H1 (cell line): Measurements from ENCODE around the gene NSUN6. TPM values are rescaled to one million over a fixed set of nuclear protein-coding genes. Genes with fewer than 3 reads are reported as not detected.
"Not testable (repeated sequence)": the region's sequence is repeated elsewhere in the genome, so short reads cannot be mapped to it uniquely, and the experiment has no call there.

Experiments used
- CTCF ChIA-PET: fragments of 300-600 bp; sonication (Branson Sonifier 250); formaldehyde crosslinking; loops from one replicate; lab custom pipeline; 2021; ENCODE audit not compliant: partially characterized antibody; lab: Charles Lee
- POLR2A ChIA-PET: fragments of 300-600 bp; sonication (Branson Sonifier 250); formaldehyde crosslinking; loops from one replicate; lab custom pipeline; 2021; ENCODE audit warnings: inconsistent platforms; ENCODE audit not compliant: partially characterized antibody; lab: Charles Lee
- DNase-seq, 2 experiments: peaks; one replicate each; pipeline versions ENCODE4 v3.0.0 to v3.0.0-alpha.2; 2010 to 2022; ENCODE audit warnings: low spot score in 2 of 2, low read depth in 1 of 2, mixed read lengths in 1 of 2
- FAIRE-seq: peaks from 2 replicates; lab custom pipeline; 2011; peaks lifted over from hg19 to GRCh38; lab: Jason Lieb, UNC
- H2AFZ ChIP-seq: 2 replicates; pipeline ENCODE4 v1.8.1; 2012; ENCODE audit warnings: low read length, inconsistent platforms
- H2AK5ac ChIP-seq: 2 replicates; pipeline ENCODE4 v1.6.1; 2013; ENCODE audit warnings: low read depth, low read length
- H2BK120ac ChIP-seq: replicated peaks from 2 replicates; pipeline ENCODE3; 2013; ENCODE audit warnings: low read depth, low read length, inconsistent platforms
- H2BK12ac ChIP-seq: 2 replicates; pipeline ENCODE4 v1.6.1; 2013; ENCODE audit warnings: low read depth, low read length
- H2BK15ac ChIP-seq: 2 replicates; pipeline ENCODE4 v1.6.1; 2013; ENCODE audit warnings: low read length
- H2BK20ac ChIP-seq: 2 replicates; pipeline ENCODE4 v1.6.1; 2013; ENCODE audit warnings: low read length
- H2BK5ac ChIP-seq: 2 replicates; pipeline ENCODE4 v1.6.1; 2013; ENCODE audit warnings: low read depth, low read length
- H3K14ac ChIP-seq: 2 replicates; pipeline ENCODE4 v1.6.1; 2013; ENCODE audit warnings: inconsistent platforms; ENCODE audit not compliant: insufficient read length
- H3K18ac ChIP-seq: 2 replicates; pipeline ENCODE4 v1.6.1; 2013; ENCODE audit warnings: low read length; ENCODE audit errors: extremely low read depth
- H3K23ac ChIP-seq: 2 replicates; pipeline ENCODE4 v1.6.1; 2013; ENCODE audit warnings: inconsistent platforms; ENCODE audit not compliant: insufficient read length
- H3K23me2 ChIP-seq: 2 replicates; pipeline ENCODE4 v1.6.1; 2013; ENCODE audit warnings: low read depth, low read length
- H3K27ac ChIP-seq: 2 replicates; pipeline ENCODE4 v1.6.1; 2011; ENCODE audit warnings: low read depth, low read length, inconsistent platforms
- H3K27me3 ChIP-seq, 4 experiments: replicated peaks in 1 of 4; 1 replicate in 1 of 4; 2 replicates in 3 of 4; pipeline versions ENCODE4 v1.6.1 to v1.8.1; 2011 to 2013; ENCODE audit warnings: low read length in 3 of 4, mild to moderate bottlenecking in 3 of 4, inconsistent platforms in 2 of 4, mixed read lengths in 2 of 4, moderate library complexity in 1 of 4; ENCODE audit not compliant: control insufficient read depth in 3 of 4, insufficient read depth in 3 of 4; ENCODE audit errors: extremely low read depth in 1 of 4
- H3K36me3 ChIP-seq, 4 experiments: 2 replicates each; pipeline versions ENCODE4 v1.6.1 to v1.8.1; 2011 to 2013; ENCODE audit warnings: mild to moderate bottlenecking in 4 of 4, low read length in 3 of 4, moderate library complexity in 2 of 4, control low read depth in 1 of 4, inconsistent platforms in 1 of 4; ENCODE audit not compliant: insufficient read depth in 4 of 4, control insufficient read depth in 2 of 4
- H3K4ac ChIP-seq: replicated peaks from 2 replicates; pipeline ENCODE3; 2013; ENCODE audit warnings: low read length, low read depth, mixed read lengths, inconsistent platforms; ENCODE audit not compliant: insufficient read length
- H3K4me1 ChIP-seq, 4 experiments: replicated peaks in 1 of 4; 1 replicate in 1 of 4; 2 replicates in 3 of 4; pipeline versions ENCODE4 v1.6.1 to v1.8.1; 2011 to 2013; ENCODE audit warnings: low read length in 3 of 4, inconsistent platforms in 2 of 4, mixed read lengths in 1 of 4; ENCODE audit not compliant: insufficient read depth in 4 of 4, control insufficient read depth in 3 of 4
- H3K4me2 ChIP-seq, 2 experiments: 2 replicates each; pipeline versions ENCODE4 v1.6.1 to v1.8.1; 2011 to 2013; ENCODE audit warnings: low read depth in 2 of 2, low read length in 2 of 2, control low read depth in 1 of 2, inconsistent platforms in 1 of 2, mild to moderate bottlenecking in 1 of 2; ENCODE audit not compliant: insufficient read depth in 1 of 2
- H3K4me3 ChIP-seq, 4 experiments: fragments of 200-600, 300-600 bp in 1 of 4; sonication (generic), shearing (Covaris generic), sonication (Bioruptor Twin) in 1 of 4; 2 replicates each; pipeline versions ENCODE4 v1.5.1 to v1.8.1; 2011 to 2016; ENCODE audit warnings: low read length in 4 of 4, low read depth in 3 of 4, control low read depth in 2 of 4, inconsistent platforms in 2 of 4, mild to moderate bottlenecking in 2 of 4, mixed read lengths in 1 of 4, moderate library complexity in 1 of 4; ENCODE audit not compliant: insufficient read depth in 2 of 4; ENCODE audit errors: extremely low read depth in 1 of 4
- H3K56ac ChIP-seq: replicated peaks from 2 replicates; pipeline ENCODE3; 2013; ENCODE audit warnings: low read depth, mild to moderate bottlenecking, mixed read lengths, low read length, inconsistent platforms; ENCODE audit not compliant: insufficient read length
- H3K79me1 ChIP-seq: 2 replicates; pipeline ENCODE4 v1.6.1; 2013; ENCODE audit warnings: low read depth, low read length, control low read depth
- H3K79me2 ChIP-seq, 2 experiments: 2 replicates each; pipeline versions ENCODE4 v1.6.1 to v1.8.1; 2012 to 2013; ENCODE audit warnings: low read length in 2 of 2, mild to moderate bottlenecking in 2 of 2, inconsistent platforms in 1 of 2; ENCODE audit not compliant: insufficient read depth in 2 of 2, control insufficient read depth in 1 of 2
- H3K9ac ChIP-seq, 4 experiments: replicated peaks in 1 of 4; 1 replicate in 1 of 4; 2 replicates in 3 of 4; pipeline versions ENCODE4 v1.6.1 to v1.8.1; 2011 to 2013; ENCODE audit warnings: low read depth in 3 of 4, low read length in 3 of 4, control low read depth in 2 of 4, mild to moderate bottlenecking in 2 of 4, moderate library complexity in 2 of 4, inconsistent platforms in 1 of 4; ENCODE audit errors: extremely low read depth in 1 of 4
- H3K9me3 ChIP-seq, 2 experiments: 2 replicates each; pipeline versions ENCODE4 v1.6.1 to v1.8.1; 2012 to 2013; ENCODE audit warnings: mild to moderate bottlenecking in 2 of 2, moderate library complexity in 2 of 2, control low read depth in 1 of 2, inconsistent platforms in 1 of 2, low read depth in 1 of 2, low read length in 1 of 2, mixed read lengths in 1 of 2; ENCODE audit not compliant: insufficient read depth in 2 of 2
- H4K20me1 ChIP-seq, 2 experiments: replicated peaks in 1 of 2; 2 replicates each; pipeline versions ENCODE3 to v1.8.1; 2011 to 2013; ENCODE audit warnings: inconsistent platforms in 2 of 2, low read length in 2 of 2, mild to moderate bottlenecking in 1 of 2; ENCODE audit not compliant: insufficient read depth in 2 of 2, control insufficient read depth in 1 of 2
- H4K5ac ChIP-seq: 2 replicates; pipeline ENCODE4 v1.6.1; 2013; ENCODE audit warnings: low read length, low read depth, mixed read lengths, inconsistent platforms; ENCODE audit not compliant: insufficient read length
- H4K8ac ChIP-seq: 2 replicates; pipeline ENCODE4 v1.8.0; 2013; ENCODE audit warnings: mild to moderate bottlenecking, moderate library complexity, low read length, inconsistent platforms; ENCODE audit not compliant: insufficient read depth; ENCODE audit errors: extremely low read depth
- H4K91ac ChIP-seq: replicated peaks from 2 replicates; pipeline ENCODE3; 2013; ENCODE audit warnings: low read length, mixed read lengths, inconsistent platforms; ENCODE audit not compliant: insufficient read length
- WGBS, 2 experiments: shearing (Covaris generic) in 1 of 2; methylation state at CpG; one replicate each; pipeline versions ENCODE4 v1.1.6 to v1.1.7; 2013 to 2015; ENCODE audit warnings: low lambda C conversion rate in 2 of 2, mixed read lengths in 2 of 2, inconsistent platforms in 1 of 2, low coverage in 1 of 2, missing lambda C conversion rate in 1 of 2; ENCODE audit not compliant: insufficient replicate concordance in 2 of 2, insufficient coverage in 1 of 2, insufficient read length in 1 of 2; ENCODE audit errors: extremely low coverage in 1 of 2, missing lambda C conversion rate in 1 of 2; 5-methylcytosine and 5-hydroxymethylcytosine counted together
- polyA plus RNA-seq, 7 experiments: library from polyadenylated mRNA; depleted of rRNA in 3 of 7; stranded (reverse) in 5 of 7; unstranded in 2 of 7; fragments of >200 nt in 5 of 7; fragments of 200-250 nt in 2 of 7; gene quantifications; 1 replicate in 5 of 7; 2 replicates in 1 of 7; 4 replicates in 1 of 7; pipeline versions ENCODE4 v1.2.1 to v1.2.3, GENCODE V29; 2011 to 2013; ENCODE audit warnings: missing spikeins in 2 of 7, mixed read lengths in 2 of 7
- total RNA-seq: library from RNA; stranded (reverse); fragmentation: NEBNext Ultra II Directional; extraction: Animal tissue kit (Norgen Biotek cat#: 25700); gene quantifications from 2 replicates; pipeline ENCODE4 v1.2.1, GENCODE V29; 2021

Gene NSUN6
- total and polyA plus RNA-seq, 2 of the 8 experiments (the other 6 are each of a cell fraction or from before 2014, with no cell fraction given): 5.9 to 14.4 TPM

DNA sequence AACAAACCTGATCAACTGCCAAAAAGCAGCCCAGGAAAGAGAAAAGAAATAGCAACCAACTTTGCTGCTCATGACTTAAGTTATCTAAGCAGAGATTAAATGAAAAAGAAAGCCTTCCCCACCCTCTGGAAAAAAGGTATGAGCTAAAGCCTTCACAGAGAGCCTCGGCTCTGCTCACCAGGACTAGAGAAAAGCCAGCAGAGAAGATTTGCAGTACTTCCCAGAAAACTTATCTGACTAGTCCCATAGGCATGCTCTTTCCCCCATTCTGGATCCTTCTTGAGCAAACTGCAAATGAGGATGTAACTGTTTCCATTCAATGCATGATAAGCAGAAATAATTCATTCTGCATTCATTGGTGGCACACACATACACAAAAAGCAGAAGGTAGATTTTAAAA is 27.7 kb downstream of the NSUN6 start:
- H3K4ac ChIP-seq, H3K9ac ChIP-seq, H3K9me3 ChIP-seq, H4K91ac ChIP-seq, DNase-seq, H3K4me3 ChIP-seq, H3K4me2 ChIP-seq, H3K4me1 ChIP-seq, H3K27me3 ChIP-seq, H2BK120ac ChIP-seq, H3K79me1 ChIP-seq, H2AFZ ChIP-seq, H3K18ac ChIP-seq, H3K27ac ChIP-seq, H2BK15ac ChIP-seq, H2BK5ac ChIP-seq, H3K56ac ChIP-seq, CTCF ChIA-PET, H2BK20ac ChIP-seq, H3K79me2 ChIP-seq, FAIRE-seq, H2AK5ac ChIP-seq, H4K5ac ChIP-seq, H3K23me2 ChIP-seq, H3K23ac ChIP-seq, H4K8ac ChIP-seq, POLR2A ChIA-PET, H3K14ac ChIP-seq, H2BK12ac ChIP-seq, H4K20me1 ChIP-seq, H3K36me3 ChIP-seq: not testable (repeated sequence)
- WGBS, 2 experiments: 92% methylated on average over 1 of the region's 1 CpG; no CpG with 5 or more reads in 1 of the 2 experiments
